GM12878 (cell line): ENCODE data around the gene NNAT. TPM values are rescaled to one million over a fixed set of nuclear protein-coding genes. Genes with fewer than 3 reads are reported as not detected.

Source experiments
- ATAC-seq: fragments of 200-7000 bp; cut with Tn5 transposase; 3 replicates; pipeline ENCODE4 v1.9.1; 2020; ENCODE audit warnings: mild to moderate bottlenecking, moderate library complexity
- BruUV-seq: library from RNA; stranded (reverse); fragments of 400-500 nt; replicated peaks from 2 replicates; lab custom pipeline; 2021; lab: Mats Ljungman, UMichigan
- CTCF ChIA-PET: fragments of 300-600 bp; sonication (Branson Sonifier 250); formaldehyde crosslinking; extraction: SDS; loops from one replicate; lab custom pipeline; 2021; ENCODE audit warnings: inconsistent platforms; lab: Yijun Ruan, JAX
- POLR2A ChIA-PET: fragments of 350-600 bp; formaldehyde crosslinking; extraction: SDS; loops from one replicate; lab custom pipeline; 2021; ENCODE audit warnings: inconsistent platforms; lab: Charles Lee
- RAD21 ChIA-PET: fragments of 300-600 bp; sonication (Branson Sonifier 250); formaldehyde crosslinking; loops from one replicate; lab custom pipeline; 2023; ENCODE audit warnings: antibody characterized with exemption; ENCODE audit not compliant: unreplicated experiment; lab: Charles Lee
- SMC1A ChIA-PET: fragments of 300-600 bp; sonication (Branson Sonifier 250); formaldehyde crosslinking; loops from one replicate; lab custom pipeline; 2023; ENCODE audit not compliant: unreplicated experiment, uncharacterized antibody; lab: Charles Lee
- DNase-seq: peaks from one replicate; pipeline ENCODE4 v3.0.0-alpha.2; 2011; ENCODE audit warnings: low read depth, low spot score
- FAIRE-seq: peaks from 3 replicates; lab custom pipeline; 2011; peaks lifted over from hg19 to GRCh38; lab: Jason Lieb, UNC
- H2AFZ ChIP-seq: 2 replicates; pipeline ENCODE4 v1.6.0; 2011; ENCODE audit warnings: low read depth, low read length, control low read depth; ENCODE audit not compliant: control insufficient read depth
- H3K27ac ChIP-seq: 2 replicates; pipeline ENCODE4 v1.5.1; 2011; ENCODE audit warnings: control low read depth; ENCODE audit not compliant: control insufficient read depth, insufficient read depth
- H3K27me3 ChIP-seq, 2 experiments: replicated peaks in 1 of 2; 2 replicates each; pipeline versions ENCODE4 v1.6.0 to v1.6.1; 2011; ENCODE audit warnings: low read length in 1 of 2; ENCODE audit not compliant: control insufficient read depth in 2 of 2, insufficient read depth in 2 of 2
- H3K36me3 ChIP-seq, 2 experiments: 2 replicates each; pipeline ENCODE4 v1.5.1; 2011; ENCODE audit warnings: low read length in 1 of 2; ENCODE audit not compliant: control insufficient read depth in 2 of 2, insufficient read depth in 2 of 2
- H3K4me1 ChIP-seq: 2 replicates; pipeline ENCODE4 v1.6.1; 2011; ENCODE audit warnings: mild to moderate bottlenecking, low read length, moderate library complexity, mixed read lengths; ENCODE audit not compliant: control insufficient read depth, insufficient read depth
- H3K4me2 ChIP-seq: 2 replicates; pipeline ENCODE4 v1.6.0; 2011; ENCODE audit warnings: control low read depth; ENCODE audit not compliant: control insufficient read depth, insufficient read depth
- H3K4me3 ChIP-seq: fragments of 200-600 bp; sonication (generic); 2 replicates; pipeline ENCODE4 v1.5.1; 2016
- H3K79me2 ChIP-seq: 2 replicates; pipeline ENCODE4 v1.6.0; 2011; ENCODE audit warnings: low read length; ENCODE audit not compliant: control insufficient read depth, insufficient read depth
- H3K9ac ChIP-seq: 2 replicates; pipeline ENCODE4 v1.8.0; 2011; ENCODE audit warnings: low read length, control low read depth, mixed read lengths; ENCODE audit not compliant: control insufficient read depth, insufficient read depth
- H3K9me3 ChIP-seq: replicated peaks from 3 replicates; pipeline ENCODE4 v1.5.1; 2011; ENCODE audit warnings: mild to moderate bottlenecking, low read length; ENCODE audit not compliant: control insufficient read depth, insufficient read depth
- H4K20me1 ChIP-seq: 2 replicates; pipeline ENCODE4 v1.6.0; 2011; ENCODE audit not compliant: control insufficient read depth, insufficient read depth
- BMI1 ChIP-seq: fragments of 450-650 bp; IDR thresholded peaks from 2 replicates; pipeline ENCODE4 v1.6.1; 2016; ENCODE audit warnings: mild to moderate bottlenecking, moderate library complexity, borderline replicate concordance
- HDGF ChIP-seq: fragments of 450-650 bp; IDR thresholded peaks from 2 replicates; pipeline ENCODE4 v1.6.1; 2016; ENCODE audit warnings: antibody characterized with exemption
- NFXL1 ChIP-seq: fragments of 450-650 bp; IDR thresholded peaks from 2 replicates; pipeline ENCODE4 v1.6.1; 2017; ENCODE audit warnings: antibody characterized with exemption, mild to moderate bottlenecking, borderline replicate concordance
- TCF12 ChIP-seq: IDR thresholded peaks from 2 replicates; pipeline ENCODE4 v1.6.1; 2011; ENCODE audit warnings: low read depth, mild to moderate bottlenecking, low read length
- ZNF24 ChIP-seq: fragments of 450-650 bp; IDR thresholded peaks from 2 replicates; pipeline ENCODE4 v1.6.1; 2017; ENCODE audit warnings: antibody characterized with exemption, mild to moderate bottlenecking
- WGBS: methylation state at CpG from one replicate; pipeline ENCODE4 v1.1.6; 2016; ENCODE audit warnings: low lambda C conversion rate; ENCODE audit not compliant: insufficient replicate concordance, insufficient coverage; ENCODE audit errors: missing lambda C conversion rate; 5-methylcytosine and 5-hydroxymethylcytosine counted together
- in situ Hi-C: fragments of 300-500 bp; cut with MboI; formaldehyde crosslinking; loops from 9 replicates; pipeline ENCODE4 v1.14.3; 2018; ENCODE audit warnings: mixed read lengths
- intact Hi-C: fragments of 100-400 bp; cut with micrococcal nuclease; formaldehyde crosslinking; loops from one replicate; pipeline ENCODE4 v1.14.2; 2022; ENCODE audit not compliant: unreplicated experiment
- polyA plus RNA-seq, 11 experiments: library from polyadenylated mRNA; depleted of rRNA in 4 of 11; unstranded in 6 of 11; stranded (reverse) in 5 of 11; fragments of >200 nt; fragmentation: Nextera tagmentation in 4 of 11; fragmentation: Illumina TruSeq in 1 of 11; extraction: Ambion mirVana in 4 of 11; extraction: Trizol in 1 of 11; gene quantifications; 1 replicate in 1 of 11; 2 replicates in 10 of 11; pipeline versions ENCODE4 v1.2.1 to v1.2.3, GENCODE V29; 2011 to 2016; ENCODE audit warnings: inconsistent platforms in 2 of 11, missing spikeins in 2 of 11, low read depth in 1 of 11
- total RNA-seq, 4 experiments: library from RNA; depleted of rRNA in 3 of 4; stranded (reverse); fragments of >200 nt in 3 of 4; fragmentation: Illumina TruSeq in 1 of 4; extraction: Trizol in 1 of 4; gene quantifications; 2 replicates each; pipeline versions ENCODE4 v1.2.1 to v1.2.3, GENCODE V29; 2013 to 2021

NNAT gene
- total and polyA plus RNA-seq, 10 of the 15 experiments (the other 5 are each of a cell fraction or from before 2014, with no cell fraction given): 0.22 to 0.99 (median 0.42) TPM; not detected in 7

DNA sequence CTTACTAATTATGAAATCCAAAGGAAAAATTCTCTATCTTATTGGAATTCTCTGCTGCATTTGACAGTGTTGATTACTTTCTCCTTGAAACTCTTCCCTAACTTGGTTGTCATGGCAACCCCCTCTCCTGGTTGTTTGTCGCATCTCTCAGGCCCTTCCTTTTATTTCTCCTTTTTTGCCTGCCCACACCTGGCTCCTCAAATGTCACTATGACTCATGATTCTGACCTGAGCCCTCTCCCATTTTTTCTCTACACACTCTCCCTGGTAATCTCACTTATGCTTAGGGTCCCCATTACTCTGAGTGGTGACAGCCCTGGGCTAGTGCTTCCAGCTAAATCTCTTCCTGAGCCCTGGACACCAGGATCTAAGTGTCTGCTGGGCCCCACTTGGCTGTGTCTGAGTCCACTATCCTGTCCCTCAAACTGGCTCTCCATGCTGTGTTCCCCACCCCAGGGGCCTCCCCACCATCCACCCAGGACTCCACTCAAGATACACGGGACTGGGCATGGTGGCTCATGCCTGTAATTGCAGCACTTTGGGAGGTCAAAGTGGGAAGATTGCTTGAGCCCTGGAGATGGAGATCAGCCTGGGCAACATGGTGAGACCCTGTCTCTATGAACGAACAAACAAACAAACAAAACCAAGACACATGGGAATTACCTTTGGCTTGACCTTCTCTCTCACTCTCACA, 16.5 kb upstream of the NNAT start:
- CTCF ChIA-PET: no interaction called here
- H2AFZ ChIP-seq: no peak overlapping the region
- no peak for DNase-seq
- POLR2A ChIA-PET: no interaction called here
- no peak overlapping the region for H3K4me3 ChIP-seq
- WGBS: 52% methylated on average over 3 of the region's 3 CpGs
- SMC1A ChIA-PET: interaction anchor here (1.3 kb wide), 1 partner anchor 239 kb away, joined by 3 read pairs; no protein-coding TSS in a partner anchor
- BruUV-seq: no TSS peak
- ATAC-seq: no peak
- H3K27ac ChIP-seq: no peak overlapping the region
- intact Hi-C loops (no loop called here), in situ Hi-C loops (no loop called here)
- no peak overlapping the region for H3K9ac ChIP-seq
- H3K4me2 ChIP-seq: no peak overlapping the region
- no peaks in the 10 kb centered on the region for H3K79me2 ChIP-seq
- RAD21 ChIA-PET: no interaction called here
- no peaks in the 10 kb centered on the region for H4K20me1 ChIP-seq
- peaks cover 2 to 4% of the 10 kb centered on the region in 2 experiments; a peak in 2 of 4 replicates for H3K36me3 ChIP-seq
- FAIRE-seq: no peak
- H3K9me3 ChIP-seq: no peaks in the 10 kb centered on the region
- H3K27me3 ChIP-seq: no peaks in the 10 kb centered on the region
- TF ChIP-seq TCF12 (no peak), BMI1 (peak; percentile 51; the same call in 1 of the 2 replicates), HDGF (no peak), ZNF24 (no peak), NFXL1 (no peak)
- 0 out of 2 replicates have a peak, but pooled peaks cover 3% of the 10 kb centered on the region for H3K4me1 ChIP-seq
